ENCODE results near the gene NXF1. TPM values are rescaled to one million over a fixed set of nuclear protein-coding genes. Genes with fewer than 3 reads are reported as not detected.

Gene NXF1
- total and polyA plus RNA-seq, 10 of the 15 experiments (the other 5 are each of a cell fraction or from before 2014, with no cell fraction given), result 20.7 to 84.9 (median 40.6) TPM

DNA sequence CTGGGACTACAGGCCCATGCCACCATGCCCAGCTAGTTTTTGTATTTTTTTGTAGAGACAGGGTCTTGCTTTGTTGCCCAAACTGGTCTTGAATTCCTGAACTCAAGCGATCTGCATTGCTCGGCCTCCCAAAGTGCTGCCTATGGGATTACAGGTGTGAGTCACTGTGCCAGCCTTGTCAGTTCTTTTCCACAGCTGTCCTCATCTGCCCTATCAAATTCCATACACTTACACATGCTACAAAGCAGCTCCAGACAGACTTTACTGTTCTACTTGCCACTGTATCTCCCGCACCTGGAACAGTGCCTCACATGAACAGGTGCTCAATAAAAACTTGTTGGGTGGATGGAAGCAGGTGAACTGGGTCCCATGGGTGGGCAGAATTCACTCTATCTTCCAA, 18.4 kb upstream of the NXF1 start:
- POLR2A ChIA-PET, result interaction anchor here (1.0 to 1.3 kb wide), 2 partner anchors 9 to 14 kb away, joined by 3 read pairs; partner anchors contain the start of gene TEX54

More for the DNA sequence above, 18.4 kb upstream of the NXF1 start:
- no peak for DNase-seq (ENCODE audit: low read depth, low spot score)
- ChIA-PET SMC1A (ENCODE audit: uncharacterized antibody, unreplicated experiment) (no interaction called here), CTCF (no interaction called here), RAD21 (ENCODE audit: unreplicated experiment) (no interaction called here)
- Histone ChIP-seq H3K79me2 (ENCODE audit: control insufficient read depth, insufficient read depth, low read length) (peaks cover 3% of the 10 kb centered on the region), H3K4me2 (ENCODE audit: control insufficient read depth, insufficient read depth) (no peak overlapping the region), H4K20me1 (ENCODE audit: control insufficient read depth, insufficient read depth) (no peaks in the 10 kb centered on the region), H3K9ac (ENCODE audit: control insufficient read depth, insufficient read depth, low read length) (no peak overlapping the region), H3K4me1 (ENCODE audit: control insufficient read depth, insufficient read depth, low read length) (no peaks in the 10 kb centered on the region), H2AFZ (ENCODE audit: control insufficient read depth, low read depth, low read length) (no peak overlapping the region), H3K27ac (ENCODE audit: control insufficient read depth, insufficient read depth) (no peak overlapping the region), H3K9me3 (replicated peaks; ENCODE audit: control insufficient read depth, insufficient read depth, low read length) (no peaks in the 10 kb centered on the region), H3K4me3 (no peak overlapping the region), H3K36me3 (ENCODE audit: control insufficient read depth in 2 of 2, insufficient read depth in 2 of 2, low read length in 1 of 2) (peaks cover 23% of the 10 kb centered on the region in 2 experiments), H3K27me3 (replicated peaks in 1 of 2; ENCODE audit: control insufficient read depth in 2 of 2, insufficient read depth in 2 of 2, low read length in 1 of 2) (no peaks in the 10 kb centered on the region)
- 100% methylated on average over 3 of the region's 3 CpGs for WGBS (ENCODE audit: insufficient coverage, insufficient replicate concordance, low lambda C conversion rate, missing lambda C conversion rate)
- intact Hi-C loops (cut with micrococcal nuclease; ENCODE audit: unreplicated experiment), result no loop called here
- no TSS peak for BruUV-seq (replicated peaks)
- in situ Hi-C loops (cut with MboI), result no loop called here
- TF ChIP-seq, protein P1, sequence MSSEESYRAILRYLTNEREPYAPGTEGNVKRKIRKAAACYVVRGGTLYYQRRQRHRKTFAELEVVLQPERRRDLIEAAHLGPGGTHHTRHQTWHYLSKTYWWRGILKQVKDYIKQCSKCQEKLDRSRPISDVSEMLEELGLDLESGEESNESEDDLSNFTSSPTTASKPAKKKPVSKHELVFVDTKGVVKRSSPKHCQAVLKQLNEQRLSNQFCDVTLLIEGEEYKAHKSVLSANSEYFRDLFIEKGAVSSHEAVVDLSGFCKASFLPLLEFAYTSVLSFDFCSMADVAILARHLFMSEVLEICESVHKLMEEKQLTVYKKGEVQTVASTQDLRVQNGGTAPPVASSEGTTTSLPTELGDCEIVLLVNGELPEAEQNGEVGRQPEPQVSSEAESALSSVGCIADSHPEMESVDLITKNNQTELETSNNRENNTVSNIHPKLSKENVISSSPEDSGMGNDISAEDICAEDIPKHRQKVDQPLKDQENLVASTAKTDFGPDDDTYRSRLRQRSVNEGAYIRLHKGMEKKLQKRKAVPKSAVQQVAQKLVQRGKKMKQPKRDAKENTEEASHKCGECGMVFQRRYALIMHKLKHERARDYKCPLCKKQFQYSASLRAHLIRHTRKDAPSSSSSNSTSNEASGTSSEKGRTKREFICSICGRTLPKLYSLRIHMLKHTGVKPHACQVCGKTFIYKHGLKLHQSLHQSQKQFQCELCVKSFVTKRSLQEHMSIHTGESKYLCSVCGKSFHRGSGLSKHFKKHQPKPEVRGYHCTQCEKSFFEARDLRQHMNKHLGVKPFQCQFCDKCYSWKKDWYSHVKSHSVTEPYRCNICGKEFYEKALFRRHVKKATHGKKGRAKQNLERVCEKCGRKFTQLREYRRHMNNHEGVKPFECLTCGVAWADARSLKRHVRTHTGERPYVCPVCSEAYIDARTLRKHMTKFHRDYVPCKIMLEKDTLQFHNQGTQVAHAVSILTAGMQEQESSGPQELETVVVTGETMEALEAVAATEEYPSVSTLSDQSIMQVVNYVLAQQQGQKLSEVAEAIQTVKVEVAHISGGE (CRISPR knock-in tag; IDR thresholded peaks at IDR 0.05), result no peak
- TF ChIP-seq PAX8 (IDR thresholded peaks at IDR 0.05) (no peak), CBX5 (IDR thresholded peaks at IDR 0.05; ENCODE audit: low read depth) (no peak), BRCA1 (IDR thresholded peaks at IDR 0.05; ENCODE audit: low read depth, low read length) (no peak), STAT1 (conservative IDR thresholded peaks at IDR 0.05) (no peak), SMAD1 (IDR thresholded peaks at IDR 0.05; ENCODE audit: low read depth, partially characterized antibody) (no peak), SRF (IDR thresholded peaks at IDR 0.05; ENCODE audit: low read depth in 2 of 2, low read length in 2 of 2) (no peak), ZNF207 (IDR thresholded peaks at IDR 0.05; ENCODE audit: borderline replicate concordance) (no peak), NFIC (IDR thresholded peaks at IDR 0.05; ENCODE audit: low read depth, low read length) (no peak), SUPT20H (IDR thresholded peaks at IDR 0.05; ENCODE audit: borderline replicate concordance, control insufficient read depth, low read depth, low read length) (no peak), SMC3 (IDR thresholded peaks at IDR 0.05; ENCODE audit: borderline replicate concordance, low read length) (no peak)
- no peak for ATAC-seq
- FAIRE-seq, result no peak
